ENCODE results near the gene DDX10.

DDX10 gene

GRCh38 chr11:108835624-108836023, 170.8 kb downstream of the DDX10 start:
- DNase-seq: no peak

- DNase-seq: no peak
These were observed 171.7 kb downstream of the DDX10 start for GRCh38 chr11:108836541-108836940.

- DNase-seq: no peak
These were observed 173.4 kb downstream of the DDX10 start for GRCh38 chr11:108838102-108838791.

GRCh38 chr11:108838792-108839105, 173.9 kb downstream of the DDX10 start:
- DNase-seq: no peak

- DNase-seq: no peak
These were observed 181.1 kb downstream of the DDX10 start for GRCh38 chr11:108846009-108846408.

GRCh38 chr11:108847298-108847990, 182.6 kb downstream of the DDX10 start:
- DNase-seq: no peak

GRCh38 chr11:108851781-108852180, 186.9 kb downstream of the DDX10 start:
- no peak for DNase-seq

- DNase-seq: no peak
These were observed 187.8 kb downstream of the DDX10 start for GRCh38 chr11:108852701-108853100.

- DNase-seq: no peak
These were observed 188.3 kb downstream of the DDX10 start for GRCh38 chr11:108853151-108853550.

- no peak for DNase-seq
These were observed 189.0 kb downstream of the DDX10 start for GRCh38 chr11:108853864-108854263.

- DNase-seq: no peak
These were observed 189.5 kb downstream of the DDX10 start for GRCh38 chr11:108854346-108854745.

GRCh38 chr11:108857382-108857781, 192.5 kb downstream of the DDX10 start:
- no peak for DNase-seq

GRCh38 chr11:108858622-108859021, 193.8 kb downstream of the DDX10 start:
- no peak for DNase-seq

GRCh38 chr11:108859510-108859909, 194.6 kb downstream of the DDX10 start:
- DNase-seq: no peak

- DNase-seq: no peak
These were observed 198.7 kb downstream of the DDX10 start for GRCh38 chr11:108863528-108863927.

- no peak for DNase-seq
These were observed 200.5 kb downstream of the DDX10 start for GRCh38 chr11:108865406-108865805.

GRCh38 chr11:108866781-108867180, 201.9 kb downstream of the DDX10 start:
- DNase-seq: no peak

GRCh38 chr11:108870373-108871020, 205.6 kb downstream of the DDX10 start:
- DNase-seq: no peak

- no peak for DNase-seq
These were observed 206.3 kb downstream of the DDX10 start for GRCh38 chr11:108871152-108871551.

GRCh38 chr11:108871867-108872266, 207.0 kb downstream of the DDX10 start:
- DNase-seq: no peak

- no peak for DNase-seq
These were observed 208.0 kb downstream of the DDX10 start for GRCh38 chr11:108872781-108873291.

- DNase-seq: no peak
These were observed 208.4 kb downstream of the DDX10 start for GRCh38 chr11:108873310-108873709.

GRCh38 chr11:108873941-108874340, 209.1 kb downstream of the DDX10 start:
- DNase-seq: no peak

- DNase-seq: no peak
These were observed 210.3 kb downstream of the DDX10 start for GRCh38 chr11:108875134-108875533.
